Renal cortical epithelial cell (primary cell): ENCODE measurements around the gene CAMSAP3. TPM values are rescaled to one million over a fixed set of nuclear protein-coding genes. Genes with fewer than 3 reads are reported as not detected.
A peak's percentile ranks its signal among the peaks of the same experiment; 100 is the strongest.
"Not testable (repeated sequence)": the region's sequence is repeated elsewhere in the genome, so short reads cannot be mapped to it uniquely, and the experiment has no call there.

ENCODE experiments used
- DNase-seq: peaks from one replicate; pipeline ENCODE4 v3.0.0-alpha.2; 2011; ENCODE audit warnings: low read depth
- total RNA-seq: library from RNA; depleted of rRNA; stranded (reverse); fragments of >200 nt; gene quantifications from 2 replicates; pipeline ENCODE4 v1.2.3, GENCODE V29; 2014

Gene CAMSAP3
- total RNA-seq, 1 donor from 2014 or later, result 3.8 TPM

DNA sequence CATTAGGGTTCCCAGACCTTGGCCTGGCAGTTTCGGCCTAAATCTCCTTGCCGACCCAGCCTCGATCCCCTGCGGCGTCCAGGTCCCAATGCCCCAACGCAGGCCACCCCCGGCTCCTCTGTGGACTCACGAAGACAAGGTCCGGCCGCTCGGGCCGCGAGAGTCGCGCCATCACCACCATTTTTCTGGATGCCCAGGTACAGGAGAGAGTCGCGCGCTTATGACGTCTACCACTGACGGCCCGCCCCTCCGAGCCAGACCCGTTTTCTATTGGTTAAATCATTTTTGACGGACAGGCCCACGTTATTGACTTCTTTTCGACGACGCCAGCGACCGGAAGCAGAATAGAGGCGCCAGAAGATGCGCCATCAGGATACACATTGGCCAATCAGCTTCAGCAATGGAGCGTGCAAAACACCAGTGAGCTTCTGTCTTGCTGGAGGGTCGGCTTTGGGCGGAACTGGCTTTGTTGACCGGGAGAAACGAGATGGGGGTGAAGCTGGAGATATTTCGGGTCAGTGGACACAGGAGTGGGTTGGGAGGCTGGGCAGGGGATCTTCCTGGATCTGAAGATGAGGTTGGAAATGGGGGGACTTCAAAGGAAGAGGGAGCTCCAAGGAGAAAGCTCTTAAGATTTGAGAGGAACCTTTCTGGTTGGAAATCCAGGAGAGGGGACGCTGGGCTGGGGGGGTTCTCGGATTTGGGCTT, 33.8 kb downstream of the CAMSAP3 start, which contains the start of the genes PET100 and XAB2:
TSS of gene PET100 (plus strand) at position 447 of the 708 bp plus-strand sequence. CDS start at position 488, 41 bp downstream.
TSS of gene XAB2 (minus strand) at position 199 of the 708 bp plus-strand sequence. CDS start at position 181, 18 bp downstream.
- peak; percentile 98 for DNase-seq

GRCh38 chr19:7631577-7631976, 35.9 kb downstream of the CAMSAP3 start:
- DNase-seq, result no peak

DNA sequence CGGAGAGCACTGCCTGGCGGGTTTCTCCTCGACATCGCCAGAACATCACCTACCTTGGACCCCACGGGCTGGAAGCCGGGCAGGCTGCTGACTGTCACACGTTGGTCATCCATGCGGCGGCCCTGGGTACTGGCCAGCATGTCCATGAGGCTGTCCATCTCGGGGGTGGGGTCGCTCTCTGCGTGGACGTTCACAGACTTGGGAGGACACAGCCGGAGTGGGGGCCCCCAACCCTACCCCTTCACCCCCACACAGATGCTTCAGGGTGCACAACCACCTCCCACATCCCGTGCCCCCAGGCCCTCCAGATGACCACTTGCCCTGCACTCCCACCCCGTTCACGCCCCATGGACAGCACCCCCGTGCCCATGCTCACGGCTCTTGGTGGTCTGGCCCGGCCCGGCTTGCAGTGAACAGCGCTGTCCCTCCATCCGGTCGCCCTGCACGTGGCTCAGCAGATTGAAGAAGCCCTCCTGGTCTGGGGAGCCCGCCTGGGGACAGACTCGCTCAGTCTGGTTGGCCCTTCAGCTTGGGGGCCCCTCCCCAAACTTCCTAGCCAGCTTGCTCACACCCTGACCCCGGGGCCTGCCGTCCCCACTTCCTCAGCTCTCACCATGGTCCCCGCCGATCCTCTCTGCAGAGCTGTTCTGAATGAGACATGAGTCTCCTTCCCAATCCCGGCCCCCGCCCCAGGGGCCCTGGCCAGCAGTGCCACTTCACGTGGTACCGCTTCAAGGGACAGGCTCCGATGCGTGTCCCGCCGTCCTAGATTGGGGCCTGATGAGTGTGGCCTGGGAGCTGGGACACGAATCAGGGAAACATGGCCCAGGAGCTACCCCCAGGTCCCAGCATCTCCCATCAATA, 36.9 kb downstream of the CAMSAP3 start:
- DNase-seq, result no peak

- no peak for DNase-seq
Observed at GRCh38 chr19:7633698-7634097, 38.0 kb downstream of the CAMSAP3 start, which contains the start of gene PCP2. TSS of gene PCP2 (minus strand) at chr19:7633719. CDS start at chr19:7633457, 262 bp downstream.

DNA sequence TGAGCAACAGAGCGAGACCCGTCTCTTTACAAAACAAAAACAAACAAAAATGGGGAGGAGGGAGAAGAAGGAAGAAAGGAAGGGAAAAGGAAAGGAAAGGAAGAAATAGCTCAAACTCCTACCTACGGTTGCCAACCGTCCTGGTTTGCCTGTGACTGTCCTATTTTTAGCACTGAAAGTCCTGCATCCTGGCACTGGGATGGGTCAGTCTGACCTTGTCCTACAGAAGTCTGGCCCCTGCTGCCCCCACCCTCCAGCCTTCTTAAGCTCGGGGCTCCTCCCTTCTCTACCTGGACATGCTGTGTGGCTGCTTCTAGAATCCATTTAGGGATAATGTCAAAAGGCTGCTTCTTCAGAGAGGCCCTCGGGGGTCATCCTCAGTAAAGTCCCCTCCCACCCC, 40.0 kb downstream of the CAMSAP3 start:
- no peak for DNase-seq

DNA sequence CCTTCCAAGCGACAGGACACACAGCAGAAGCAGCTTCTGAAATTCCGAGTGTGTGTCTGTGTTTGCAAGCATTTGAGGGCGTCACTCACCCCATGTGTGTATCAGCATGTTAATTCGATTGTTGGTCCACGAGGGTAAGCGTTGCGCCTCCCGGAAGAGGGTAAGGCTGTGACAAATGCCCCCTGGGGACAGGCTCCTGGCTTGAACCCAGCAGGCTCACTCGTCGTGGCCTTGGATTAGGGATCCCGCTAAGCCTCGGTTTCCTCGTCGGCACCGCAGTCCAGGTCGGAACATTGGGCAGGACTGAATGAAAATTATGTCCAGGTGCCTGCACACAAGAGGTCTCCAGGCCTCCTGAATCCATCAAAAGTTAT, 40.6 kb downstream of the CAMSAP3 start:
- DNase-seq, result no peak

- peak; percentile 19 for DNase-seq
Observed at GRCh38 chr19:7636691-7637373, 41.2 kb downstream of the CAMSAP3 start, which contains the start of gene STXBP2. TSS of gene STXBP2 (plus strand) at chr19:7637110. CDS start at chr19:7637150, 40 bp downstream.

DNA sequence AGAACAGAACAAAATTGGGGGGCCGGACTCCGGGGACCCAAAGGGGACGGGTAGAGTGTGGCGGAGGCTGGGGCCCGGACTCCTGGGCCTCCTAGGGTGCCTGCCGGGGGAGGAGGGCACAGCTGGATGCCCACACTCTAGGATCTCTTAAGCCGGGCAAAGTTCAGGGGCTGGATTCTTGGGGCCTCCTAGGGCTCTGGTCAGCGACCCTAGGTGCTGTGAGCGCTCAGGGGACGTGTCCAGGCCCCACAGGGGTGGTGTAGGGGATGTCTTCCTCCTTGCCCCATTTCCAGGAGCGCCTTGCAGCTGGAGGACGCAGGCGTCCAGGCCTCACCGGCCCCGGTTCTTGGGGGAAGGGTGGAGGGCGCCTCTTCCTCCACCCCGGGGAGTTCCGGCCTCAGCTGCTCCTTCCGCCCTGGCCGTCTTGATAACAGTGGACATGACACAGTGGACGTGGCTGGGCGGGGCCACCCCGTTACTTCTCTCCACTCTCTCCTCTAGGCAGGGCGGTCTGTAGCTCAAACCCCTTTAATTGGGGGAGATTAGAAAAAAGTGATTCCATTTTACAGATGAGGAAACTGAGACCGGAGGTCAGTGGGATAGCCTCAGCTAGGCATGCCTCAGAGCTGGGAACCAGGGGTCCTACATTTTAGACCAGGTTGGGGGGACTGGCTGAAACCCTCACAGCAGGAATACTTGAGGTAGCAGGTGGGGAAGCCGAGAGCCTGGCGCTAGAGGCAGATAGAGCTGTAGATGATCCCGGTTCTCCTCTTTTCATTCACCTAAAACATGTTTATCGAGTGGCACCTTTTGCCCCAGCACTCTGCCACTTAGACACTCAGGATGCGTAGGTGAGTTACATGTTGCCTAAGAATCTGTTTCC, 42.0 kb downstream of the CAMSAP3 start:
- no peak for DNase-seq

GRCh38 chr19:7638802-7639465, 43.3 kb downstream of the CAMSAP3 start:
- DNase-seq, result no peak

DNA sequence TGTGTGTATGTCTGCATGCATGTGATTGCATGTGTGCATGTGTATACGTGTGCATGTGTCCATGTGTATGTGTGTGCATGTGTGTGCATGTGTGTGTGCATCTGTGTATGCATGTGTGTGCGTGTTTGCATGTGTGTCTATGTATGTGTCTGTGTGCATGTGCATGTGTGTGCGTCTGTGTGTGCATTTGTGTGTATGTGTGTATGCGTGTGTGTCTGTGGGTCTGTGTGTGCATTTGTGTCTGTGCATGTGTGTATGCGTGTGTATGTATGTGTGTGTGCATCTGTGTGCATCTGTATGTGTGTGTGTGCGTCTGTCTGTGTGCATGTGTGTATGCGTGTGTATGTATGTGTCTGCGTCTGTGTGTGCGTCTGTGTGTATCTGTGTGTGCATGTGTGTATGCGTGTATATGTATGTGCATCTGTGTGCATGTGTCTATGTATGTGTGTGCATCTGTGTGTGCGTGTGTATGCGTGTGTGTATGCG, 44.2 kb downstream of the CAMSAP3 start:
- no peak for DNase-seq

DNA sequence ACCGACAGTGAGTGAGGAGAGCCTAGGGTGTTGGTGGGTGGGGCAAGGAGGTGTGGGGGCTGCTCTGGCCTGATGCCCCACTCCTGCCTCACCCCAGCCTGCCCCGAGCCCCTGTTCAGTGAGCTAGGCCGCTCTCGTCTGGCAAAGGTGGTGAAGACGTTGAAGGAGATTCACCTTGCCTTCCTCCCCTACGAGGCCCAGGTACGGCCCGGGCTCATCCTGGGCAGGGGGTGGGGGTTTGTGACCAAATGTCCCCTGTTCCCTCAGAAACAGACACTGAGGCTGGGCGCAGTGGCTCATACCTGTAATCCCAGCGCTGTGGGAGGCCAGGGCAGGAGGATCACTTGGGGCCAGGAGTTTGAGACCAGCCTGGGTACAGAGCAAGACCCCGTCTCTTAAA, 45.1 kb downstream of the CAMSAP3 start:
- DNase-seq, result no peak

DNA sequence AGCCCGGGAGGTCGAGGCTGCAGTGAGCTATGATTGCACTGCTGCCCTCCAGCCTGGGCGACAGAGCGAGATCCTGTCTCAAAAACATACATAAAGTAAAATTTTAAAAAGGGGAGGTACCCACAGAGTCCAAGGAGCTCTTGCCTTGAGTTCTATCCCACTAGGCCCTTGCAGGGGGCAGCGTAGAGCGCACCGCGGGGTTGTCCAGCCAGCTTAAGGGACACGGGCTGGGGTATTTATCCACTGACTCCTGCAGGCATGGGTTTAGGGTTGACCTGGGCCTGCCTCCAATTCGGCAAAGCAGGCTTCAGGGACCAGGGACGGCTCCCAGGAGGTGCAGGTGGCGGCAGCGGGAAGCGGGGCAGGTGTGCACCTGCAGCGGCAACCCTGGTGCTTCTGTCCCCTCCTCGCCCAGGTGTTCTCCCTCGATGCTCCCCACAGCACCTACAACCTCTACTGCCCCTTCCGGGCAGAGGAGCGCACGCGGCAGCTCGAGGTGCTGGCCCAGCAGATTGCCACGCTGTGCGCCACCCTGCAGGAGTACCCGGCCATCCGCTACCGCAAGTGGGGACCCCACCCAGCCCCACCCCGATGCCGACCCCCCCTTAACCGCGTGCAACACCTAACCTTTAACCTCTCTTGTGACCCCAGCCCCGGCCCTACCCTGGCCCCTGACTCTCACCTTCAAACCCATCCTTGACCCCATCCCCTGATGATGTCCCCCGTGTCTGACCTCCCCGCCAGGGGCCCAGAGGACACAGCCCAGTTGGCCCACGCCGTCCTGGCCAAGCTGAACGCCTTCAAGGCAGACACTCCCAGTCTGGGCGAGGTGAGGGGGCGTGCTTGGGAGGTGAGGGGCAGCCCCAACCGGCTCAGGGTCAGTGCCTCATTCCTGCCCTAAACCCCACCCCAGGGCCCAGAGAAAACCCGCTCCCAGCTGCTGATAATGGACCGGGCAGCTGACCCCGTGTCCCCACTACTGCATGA, 45.9 kb downstream of the CAMSAP3 start:
- DNase-seq, result no peak

DNA sequence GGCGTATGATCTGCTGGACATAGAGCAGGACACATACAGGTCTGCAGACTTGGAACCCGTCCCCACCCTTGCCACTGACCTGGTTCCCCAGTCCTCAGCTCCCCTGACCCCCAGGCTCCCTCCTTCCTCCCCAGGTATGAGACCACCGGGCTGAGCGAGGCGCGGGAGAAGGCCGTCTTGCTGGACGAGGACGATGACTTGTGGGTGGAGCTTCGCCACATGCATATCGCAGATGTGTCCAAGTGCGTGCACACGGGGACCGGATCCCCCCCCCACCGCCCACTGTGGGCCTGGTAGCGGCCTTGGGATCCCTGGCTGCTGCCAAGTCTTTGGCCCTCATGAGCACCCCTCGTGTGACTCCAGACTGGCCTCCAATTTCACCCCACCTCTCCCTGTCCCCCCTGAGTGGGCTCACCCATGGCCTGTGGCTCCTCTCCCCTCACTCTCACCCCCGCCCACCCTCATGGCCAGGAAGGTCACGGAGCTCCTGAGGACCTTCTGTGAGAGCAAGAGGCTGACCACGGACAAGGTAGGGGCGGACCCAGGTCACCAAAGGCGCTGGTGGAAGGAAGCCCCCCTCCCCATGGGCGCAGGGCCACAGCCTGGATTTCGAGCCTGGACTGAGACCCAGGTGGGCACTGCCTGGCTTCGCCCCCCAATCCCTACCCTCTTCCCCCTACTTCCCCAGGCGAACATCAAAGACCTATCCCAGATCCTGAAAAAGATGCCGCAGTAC, 46.8 kb downstream of the CAMSAP3 start:
- no peak for DNase-seq

- no peak for DNase-seq
Observed at GRCh38 chr19:7643031-7643415, 47.4 kb downstream of the CAMSAP3 start.

- not testable (repeated sequence) for DNase-seq
Observed at GRCh38 chr19:7643629-7644549, 48.2 kb downstream of the CAMSAP3 start.

DNA sequence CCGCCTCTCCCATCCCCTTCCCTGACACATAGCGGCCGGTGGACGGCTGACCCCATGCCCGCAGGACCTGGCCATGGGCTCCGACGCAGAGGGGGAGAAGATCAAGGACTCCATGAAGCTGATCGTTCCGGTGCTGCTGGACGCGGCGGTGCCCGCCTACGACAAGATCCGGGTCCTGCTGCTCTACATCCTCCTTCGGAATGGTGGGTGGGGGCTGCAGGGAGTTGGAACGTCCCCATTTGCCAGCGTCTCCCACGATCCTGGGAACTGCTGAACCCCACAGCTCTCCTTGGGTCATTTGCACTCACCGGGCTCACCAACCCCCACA, 48.9 kb downstream of the CAMSAP3 start:
- no peak for DNase-seq

- DNase-seq, result no peak
Observed at GRCh38 chr19:7645163-7645562, 49.5 kb downstream of the CAMSAP3 start.
